Activated T-cell treated with anti-CD3 and anti-CD28 coated beads, Interleukin-2, amount 50 U/mL, for 24 hours (primary cell): ENCODE results near the gene GRK5.
A peak's percentile ranks its signal among the peaks of the same experiment; 100 is the strongest.

ENCODE experiments used
- DNase-seq: peaks from one replicate; pipeline ENCODE4 v3.0.0-alpha.2; 2020
- H3K27ac Mint-ChIP-seq: 2 replicates; pipeline ENCODE4 v1.8.0; 2020; ENCODE audit warnings: mild to moderate bottlenecking, mixed read lengths
- H3K27me3 Mint-ChIP-seq: 2 replicates; pipeline ENCODE4 v1.8.0; 2020; ENCODE audit warnings: mixed read lengths
- H3K36me3 Mint-ChIP-seq: 2 replicates; pipeline ENCODE4 v1.8.0; 2020; ENCODE audit warnings: low read depth, mixed read lengths
- H3K4me1 Mint-ChIP-seq: 2 replicates; pipeline ENCODE4 v1.8.0; 2020; ENCODE audit warnings: low read depth, mixed read lengths
- H3K4me3 Mint-ChIP-seq: 2 replicates; pipeline ENCODE4 v1.8.0; 2020; ENCODE audit warnings: mild to moderate bottlenecking, moderate library complexity, mixed read lengths
- H3K9me3 Mint-ChIP-seq: 2 replicates; pipeline ENCODE4 v1.8.0; 2020; ENCODE audit warnings: mixed read lengths

Gene GRK5

GRCh38 chr10:119319920-119320258 lies 112.5 kb downstream of the GRK5 start:
- no peak for DNase-seq

GRCh38 chr10:119320981-119321380 lies 113.6 kb downstream of the GRK5 start:
- H3K4me1 Mint-ChIP-seq = peaks cover 38% of the 10 kb centered on the region

More at GRCh38 chr10:119319920-119320258, 112.5 kb downstream of the GRK5 start:
- Mint-ChIP-seq H3K4me1 (peaks cover 49% of the 10 kb centered on the region), H3K9me3 (no peaks in the 10 kb centered on the region), H3K4me3 (no peak overlapping the region), H3K36me3 (no peaks in the 10 kb centered on the region), H3K27ac (no peak overlapping the region), H3K27me3 (no peaks in the 10 kb centered on the region)

GRCh38 chr10:119323085-119324016 lies 116.0 kb downstream of the GRK5 start:
- H3K27ac Mint-ChIP-seq = no peak overlapping the region
- H3K9me3 Mint-ChIP-seq = no peaks in the 10 kb centered on the region
- no peak for DNase-seq
- H3K4me3 Mint-ChIP-seq = no peak overlapping the region
- no peaks in the 10 kb centered on the region for H3K36me3 Mint-ChIP-seq
- H3K4me1 Mint-ChIP-seq = peaks cover 20% of the 10 kb centered on the region
- H3K27me3 Mint-ChIP-seq = no peaks in the 10 kb centered on the region

More at GRCh38 chr10:119320981-119321380, 113.6 kb downstream of the GRK5 start:
- Mint-ChIP-seq H3K36me3 (no peaks in the 10 kb centered on the region), H3K27me3 (no peaks in the 10 kb centered on the region), H3K9me3 (no peaks in the 10 kb centered on the region), H3K4me3 (no peak overlapping the region), H3K27ac (no peak overlapping the region)
- DNase-seq = no peak

- Mint-ChIP-seq H3K4me3 (no peak overlapping the region), H3K4me1 (peaks cover 17% of the 10 kb centered on the region), H3K36me3 (no peaks in the 10 kb centered on the region), H3K9me3 (no peaks in the 10 kb centered on the region), H3K27me3 (no peaks in the 10 kb centered on the region), H3K27ac (no peak overlapping the region)
- DNase-seq = no peak
These were observed 117.8 kb downstream of the GRK5 start for GRCh38 chr10:119325131-119325530.

- Mint-ChIP-seq H3K27me3 (no peaks in the 10 kb centered on the region), H3K36me3 (peaks cover 2% of the 10 kb centered on the region), H3K27ac (no peak overlapping the region), H3K4me3 (no peak overlapping the region), H3K4me1 (peaks cover 10% of the 10 kb centered on the region), H3K9me3 (no peaks in the 10 kb centered on the region)
- no peak for DNase-seq
These were observed 118.8 kb downstream of the GRK5 start for GRCh38 chr10:119326167-119326566.

- peaks cover 3% of the 10 kb centered on the region for H3K4me1 Mint-ChIP-seq
- no peak overlapping the region for H3K27ac Mint-ChIP-seq
- DNase-seq = no peak
- peaks cover 2% of the 10 kb centered on the region for H3K36me3 Mint-ChIP-seq
- H3K27me3 Mint-ChIP-seq = no peaks in the 10 kb centered on the region
- H3K4me3 Mint-ChIP-seq = no peak overlapping the region
- no peaks in the 10 kb centered on the region for H3K9me3 Mint-ChIP-seq
These were observed 119.8 kb downstream of the GRK5 start for GRCh38 chr10:119327096-119327745.

- no peaks in the 10 kb centered on the region for H3K9me3 Mint-ChIP-seq
- no peak overlapping the region for H3K27ac Mint-ChIP-seq
- H3K4me1 Mint-ChIP-seq = peaks cover 10% of the 10 kb centered on the region
- H3K27me3 Mint-ChIP-seq = no peaks in the 10 kb centered on the region
- H3K36me3 Mint-ChIP-seq = peaks cover 2% of the 10 kb centered on the region
- DNase-seq = no peak
- H3K4me3 Mint-ChIP-seq = no peak overlapping the region
These were observed 120.9 kb downstream of the GRK5 start for GRCh38 chr10:119328223-119328622.

- Mint-ChIP-seq H3K9me3 (no peaks in the 10 kb centered on the region), H3K27me3 (no peaks in the 10 kb centered on the region), H3K36me3 (peaks cover 9% of the 10 kb centered on the region), H3K4me3 (no peak overlapping the region), H3K27ac (no peak overlapping the region), H3K4me1 (peaks cover 15% of the 10 kb centered on the region)
- DNase-seq = no peak
These were observed 123.0 kb downstream of the GRK5 start for GRCh38 chr10:119330342-119330741.

GRCh38 chr10:119331061-119331460 lies 123.7 kb downstream of the GRK5 start:
- H3K36me3 Mint-ChIP-seq = peaks cover 13% of the 10 kb centered on the region
- H3K4me1 Mint-ChIP-seq = peaks cover 15% of the 10 kb centered on the region
- H3K9me3 Mint-ChIP-seq = no peaks in the 10 kb centered on the region
- H3K4me3 Mint-ChIP-seq = no peak overlapping the region
- H3K27ac Mint-ChIP-seq = peak overlapping the region; percentile 1
- no peaks in the 10 kb centered on the region for H3K27me3 Mint-ChIP-seq
- DNase-seq = no peak

- Mint-ChIP-seq H3K27ac (no peak overlapping the region), H3K36me3 (peaks cover 24% of the 10 kb centered on the region), H3K27me3 (no peaks in the 10 kb centered on the region), H3K4me3 (no peak overlapping the region), H3K9me3 (no peaks in the 10 kb centered on the region), H3K4me1 (peaks cover 24% of the 10 kb centered on the region)
- peak; percentile 61 for DNase-seq
These were observed 125.9 kb downstream of the GRK5 start for GRCh38 chr10:119333146-119333792.

- peaks cover 24% of the 10 kb centered on the region for H3K36me3 Mint-ChIP-seq
- H3K27me3 Mint-ChIP-seq = no peaks in the 10 kb centered on the region
- no peak overlapping the region for H3K4me3 Mint-ChIP-seq
- no peak for DNase-seq
- H3K9me3 Mint-ChIP-seq = no peaks in the 10 kb centered on the region
- peaks cover 33% of the 10 kb centered on the region for H3K4me1 Mint-ChIP-seq
- H3K27ac Mint-ChIP-seq = no peak overlapping the region
These were observed 128.4 kb downstream of the GRK5 start for GRCh38 chr10:119335671-119336353.

GRCh38 chr10:119336599-119336998 lies 129.2 kb downstream of the GRK5 start:
- Mint-ChIP-seq H3K9me3 (no peaks in the 10 kb centered on the region), H3K36me3 (peaks cover 22% of the 10 kb centered on the region), H3K27me3 (no peaks in the 10 kb centered on the region), H3K4me1 (peaks cover 41% of the 10 kb centered on the region), H3K4me3 (no peak overlapping the region), H3K27ac (no peak overlapping the region)
- DNase-seq = no peak

GRCh38 chr10:119337223-119337622 lies 129.9 kb downstream of the GRK5 start:
- H3K36me3 Mint-ChIP-seq = peaks cover 22% of the 10 kb centered on the region
- no peaks in the 10 kb centered on the region for H3K27me3 Mint-ChIP-seq
- no peaks in the 10 kb centered on the region for H3K9me3 Mint-ChIP-seq
- H3K27ac Mint-ChIP-seq = no peak overlapping the region
- DNase-seq = no peak
- peaks cover 47% of the 10 kb centered on the region for H3K4me1 Mint-ChIP-seq
- H3K4me3 Mint-ChIP-seq = no peak overlapping the region

- H3K27me3 Mint-ChIP-seq = no peaks in the 10 kb centered on the region
- no peak overlapping the region for H3K27ac Mint-ChIP-seq
- no peak for DNase-seq
These were observed 130.5 kb downstream of the GRK5 start for GRCh38 chr10:119337796-119338432.

More at GRCh38 chr10:119337796-119338432, 130.5 kb downstream of the GRK5 start:
- Mint-ChIP-seq H3K4me1 (peaks cover 48% of the 10 kb centered on the region), H3K4me3 (no peak overlapping the region), H3K36me3 (peaks cover 22% of the 10 kb centered on the region), H3K9me3 (no peaks in the 10 kb centered on the region)
